Measurements from ENCODE around the gene USP34. TPM values are rescaled to one million over a fixed set of nuclear protein-coding genes. Genes with fewer than 3 reads are reported as not detected.

Gene USP34
- total RNA-seq, 2 experiments from 2014 or later: 80.4 to 84.7 TPM

DNA sequence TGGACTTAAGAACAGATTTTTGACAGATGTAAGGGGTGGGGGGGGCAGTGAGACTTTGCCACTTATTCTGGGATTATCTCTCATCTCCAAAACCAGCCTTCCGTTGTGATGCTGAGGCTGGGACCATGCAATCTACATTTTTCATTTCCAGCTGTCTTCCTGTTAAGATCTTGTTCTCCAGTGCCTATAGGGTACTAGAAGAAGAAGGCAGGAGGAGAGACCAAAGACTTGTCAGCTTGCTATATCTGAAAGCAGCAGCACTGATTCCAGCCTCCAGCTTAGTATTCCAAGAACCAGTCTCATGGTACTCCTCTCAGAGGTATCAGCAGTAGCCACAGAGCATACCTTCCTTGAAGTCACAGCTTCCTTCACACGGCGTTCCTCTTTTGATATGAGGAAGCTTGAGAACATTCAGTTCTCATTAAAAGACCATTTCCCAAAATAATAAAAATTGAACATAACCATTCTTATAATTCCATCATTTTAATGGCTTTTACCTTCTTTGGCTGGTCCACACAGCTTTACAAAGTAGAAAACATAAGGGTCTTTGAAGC, 49.8 kb downstream of the USP34 start:
- Mint-ChIP-seq H3K36me3 (ENCODE audit: low read depth) (peaks cover 3% of the 10 kb centered on the region), H3K27me3 (ENCODE audit: low read depth) (no peaks in the 10 kb centered on the region), H3K4me1 (ENCODE audit: low read depth) (peaks cover 50% of the 10 kb centered on the region), H3K9me3 (ENCODE audit: insufficient read depth) (no peaks in the 10 kb centered on the region), H3K27ac (no peak overlapping the region), H3K4me3 (no peak overlapping the region)
- DNase-seq (no peak), ATAC-seq (no peak)
- CTCF ChIA-PET: interaction anchor here (2.7 kb wide), 1 partner anchor 12 kb away, joined by 11 read pairs; no protein-coding TSS in a partner anchor
- POLR2A ChIA-PET: no interaction called here

DNA sequence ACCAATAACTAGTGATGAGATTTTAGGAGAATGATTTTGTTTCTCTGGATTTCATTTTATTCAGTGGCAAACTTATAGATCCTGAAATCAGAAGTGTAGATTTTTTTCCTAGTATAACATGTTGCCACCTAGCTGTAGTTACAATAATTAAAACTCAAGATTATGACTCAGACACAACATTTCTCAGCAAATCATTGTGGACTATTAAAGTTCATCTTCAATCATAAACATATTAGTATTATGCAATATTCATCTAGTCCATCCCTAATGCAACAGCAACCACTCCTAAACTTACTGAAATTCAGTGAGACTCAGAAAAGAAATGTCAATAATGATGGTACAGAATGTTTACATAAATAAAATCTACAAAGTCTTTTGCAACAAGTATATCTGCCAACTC, 51.3 kb downstream of the USP34 start:
- no peaks in the 10 kb centered on the region for H3K9me3 Mint-ChIP-seq (ENCODE audit: insufficient read depth)
- POLR2A ChIA-PET: interaction anchor here (1.1 kb wide), 1 partner anchor 47 kb away, joined by 6 read pairs; no protein-coding TSS in a partner anchor
- H3K4me1 Mint-ChIP-seq (ENCODE audit: low read depth): peaks cover 37% of the 10 kb centered on the region
- no peak overlapping the region for H3K4me3 Mint-ChIP-seq
- H3K27me3 Mint-ChIP-seq (ENCODE audit: low read depth): no peaks in the 10 kb centered on the region
- CTCF ChIA-PET: interaction anchor here (0.7 to 2.7 kb wide), 5 partner anchors 9 to 239 kb away, joined by 3 to 11 read pairs (median 3); no protein-coding TSS in a partner anchor
- DNase-seq: no peak
- no peak overlapping the region for H3K27ac Mint-ChIP-seq
- peak; percentile 19 for ATAC-seq
- H3K36me3 Mint-ChIP-seq (ENCODE audit: low read depth): peaks cover 3% of the 10 kb centered on the region

GRCh38 chr2:61419129-61419528, 51.8 kb downstream of the USP34 start:
- CTCF ChIA-PET: interaction anchor here (0.6 to 2.7 kb wide), 7 partner anchors 8 to 246 kb away, joined by 3 to 11 read pairs (median 4); no protein-coding TSS in a partner anchor
- DNase-seq (peak; percentile 65), ATAC-seq (peak; percentile 82)
- no peak overlapping the region for H3K4me3 Mint-ChIP-seq
- POLR2A ChIA-PET: interaction anchor here (1.1 kb wide), 1 partner anchor 47 kb away, joined by 6 read pairs; no protein-coding TSS in a partner anchor
- H3K36me3 Mint-ChIP-seq (ENCODE audit: low read depth): peaks cover 3% of the 10 kb centered on the region
- peaks cover 36% of the 10 kb centered on the region for H3K4me1 Mint-ChIP-seq (ENCODE audit: low read depth)
- no peaks in the 10 kb centered on the region for H3K9me3 Mint-ChIP-seq (ENCODE audit: insufficient read depth)
- H3K27me3 Mint-ChIP-seq (ENCODE audit: low read depth): no peaks in the 10 kb centered on the region
- H3K27ac Mint-ChIP-seq: no peak overlapping the region

DNA sequence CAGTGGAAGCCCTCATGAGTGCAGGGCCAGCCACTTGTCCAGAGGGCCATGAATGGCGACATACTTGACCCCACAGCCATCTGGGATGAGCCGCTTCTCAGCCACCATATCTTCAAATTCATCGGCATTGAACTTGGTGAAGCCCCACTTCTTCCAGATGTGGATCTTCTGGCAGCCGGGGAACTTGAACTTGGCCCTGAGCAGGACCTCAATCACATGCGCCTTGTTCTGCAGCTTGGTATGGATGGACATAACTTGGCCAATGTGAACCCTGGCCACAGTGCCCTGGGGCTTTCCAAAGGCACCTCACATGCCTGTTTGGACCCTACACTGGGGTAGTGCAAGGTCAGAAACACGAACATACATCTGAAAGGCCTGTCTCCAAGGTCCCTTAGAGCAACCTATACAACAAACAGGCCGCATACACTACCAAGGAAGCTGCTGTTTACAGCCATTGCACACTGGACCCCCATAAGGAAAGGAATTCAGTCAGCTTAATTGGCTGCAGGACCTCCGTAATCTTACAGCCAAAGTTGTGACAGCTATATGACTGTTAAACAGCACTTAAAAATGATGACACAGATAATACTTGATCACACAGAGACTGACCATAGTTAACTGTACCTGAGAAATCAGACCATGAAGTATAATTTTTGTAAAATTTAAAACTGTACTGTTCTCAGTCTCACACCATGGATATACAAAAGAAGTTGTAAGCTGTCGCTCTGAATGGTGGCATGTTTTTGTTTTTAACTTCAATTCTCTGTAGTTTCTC, 53.8 kb downstream of the USP34 start:
- Mint-ChIP-seq H3K27ac (no peak overlapping the region), H3K4me3 (no peak overlapping the region), H3K9me3 (ENCODE audit: insufficient read depth) (no peaks in the 10 kb centered on the region), H3K4me1 (ENCODE audit: low read depth) (peaks cover 30% of the 10 kb centered on the region), H3K27me3 (ENCODE audit: low read depth) (no peaks in the 10 kb centered on the region), H3K36me3 (ENCODE audit: low read depth) (peaks cover 3% of the 10 kb centered on the region)
- DNase-seq (no peak), ATAC-seq (no peak)
- ChIA-PET POLR2A (no interaction called here), CTCF (interaction anchor here (3.1 kb wide), 1 partner anchor 9 kb away, joined by 15 read pairs; no protein-coding TSS in a partner anchor)

- Mint-ChIP-seq H3K36me3 (ENCODE audit: low read depth) (peaks cover 10% of the 10 kb centered on the region), H3K4me3 (no peak overlapping the region), H3K27ac (no peak overlapping the region), H3K4me1 (ENCODE audit: low read depth) (peaks cover 31% of the 10 kb centered on the region), H3K9me3 (ENCODE audit: insufficient read depth) (no peaks in the 10 kb centered on the region), H3K27me3 (ENCODE audit: low read depth) (no peaks in the 10 kb centered on the region)
- no peak for DNase-seq
- ChIA-PET CTCF (interaction anchor here (3.1 kb wide), 1 partner anchor 11 kb away, joined by 15 read pairs; no protein-coding TSS in a partner anchor), POLR2A (no interaction called here)
- no peak for ATAC-seq
Measured at GRCh38 chr2:61415265-61415664, 55.6 kb downstream of the USP34 start.

DNA sequence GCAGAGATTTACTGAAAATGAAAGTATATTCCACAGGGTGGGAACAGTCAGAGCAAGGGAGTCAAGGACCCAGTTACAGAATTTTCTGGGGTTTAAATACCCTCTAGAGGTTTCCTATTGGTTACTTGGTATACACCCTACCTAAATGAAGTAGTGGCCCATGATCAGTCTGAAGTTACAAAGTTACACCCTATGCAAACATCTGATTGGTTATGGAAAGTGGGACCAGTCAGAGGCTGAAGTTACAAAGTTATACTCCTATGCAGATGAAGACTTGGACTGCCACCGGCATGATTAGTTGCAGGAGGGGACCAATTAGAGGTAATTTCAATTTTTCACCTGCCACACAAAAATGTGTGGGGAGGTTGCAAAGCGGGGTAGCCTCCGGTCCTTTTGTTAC, 56.2 kb downstream of the USP34 start:
- CTCF ChIA-PET: interaction anchor here (0.6 kb wide), 1 partner anchor 120 kb away, joined by 3 read pairs; no protein-coding TSS in a partner anchor
- H3K36me3 Mint-ChIP-seq (ENCODE audit: low read depth): peaks cover 12% of the 10 kb centered on the region
- H3K9me3 Mint-ChIP-seq (ENCODE audit: insufficient read depth): no peaks in the 10 kb centered on the region
- H3K4me1 Mint-ChIP-seq (ENCODE audit: low read depth): peaks cover 30% of the 10 kb centered on the region
- POLR2A ChIA-PET: no interaction called here
- no peak for ATAC-seq
- H3K27me3 Mint-ChIP-seq (ENCODE audit: low read depth): no peaks in the 10 kb centered on the region
- H3K4me3 Mint-ChIP-seq: no peak overlapping the region
- DNase-seq: no peak
- no peak overlapping the region for H3K27ac Mint-ChIP-seq

DNA sequence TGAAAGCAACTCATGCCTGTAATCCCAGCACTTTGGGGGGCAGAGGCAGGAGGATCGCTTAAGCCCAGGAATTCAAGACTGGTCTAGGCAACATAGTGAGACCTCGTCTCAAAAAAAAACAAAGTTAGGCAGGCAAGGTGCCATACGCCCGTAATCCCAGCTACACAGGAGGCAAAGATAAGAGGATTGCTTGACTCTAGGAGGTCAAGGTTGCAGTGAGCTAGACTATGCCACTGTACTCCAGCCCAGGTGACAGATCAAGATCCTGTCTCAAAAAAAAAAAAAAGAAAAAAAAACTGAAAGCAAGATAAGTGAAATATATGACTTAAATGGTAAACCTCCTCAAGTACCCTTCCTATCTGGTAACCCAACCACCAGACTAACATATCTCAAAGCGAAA, 59.8 kb downstream of the USP34 start:
- ATAC-seq: no peak
- H3K4me1 Mint-ChIP-seq (ENCODE audit: low read depth): peaks cover 17% of the 10 kb centered on the region
- POLR2A ChIA-PET: no interaction called here
- CTCF ChIA-PET: interaction anchor here (1.3 kb wide), 1 partner anchor 9 kb away, joined by 4 read pairs; no protein-coding TSS in a partner anchor
- no peak overlapping the region for H3K27ac Mint-ChIP-seq
- no peak for DNase-seq
- H3K36me3 Mint-ChIP-seq (ENCODE audit: low read depth): peaks cover 11% of the 10 kb centered on the region
- H3K4me3 Mint-ChIP-seq: no peak overlapping the region
- no peaks in the 10 kb centered on the region for H3K27me3 Mint-ChIP-seq (ENCODE audit: low read depth)
- H3K9me3 Mint-ChIP-seq (ENCODE audit: insufficient read depth): no peaks in the 10 kb centered on the region

DNA sequence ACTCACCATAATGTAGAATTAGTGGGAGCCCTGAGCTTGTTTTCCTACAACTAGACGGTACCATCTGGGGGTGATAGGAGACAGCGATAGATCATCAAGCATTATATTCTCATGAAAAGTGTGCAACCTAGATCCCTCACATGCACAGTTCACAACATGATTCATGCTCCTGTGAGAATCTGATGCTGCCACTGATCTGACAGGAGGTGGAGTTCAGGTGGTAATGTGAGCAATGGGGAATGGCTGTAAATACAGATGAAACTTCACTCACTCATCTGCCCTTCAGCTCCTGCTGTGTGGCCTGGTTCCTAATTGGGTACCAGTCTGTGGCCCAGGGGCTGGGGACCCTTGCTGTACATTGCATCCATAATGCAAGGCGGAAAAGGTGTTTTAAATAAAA, 60.7 kb downstream of the USP34 start:
- no peaks in the 10 kb centered on the region for H3K27me3 Mint-ChIP-seq (ENCODE audit: low read depth)
- no peaks in the 10 kb centered on the region for H3K9me3 Mint-ChIP-seq (ENCODE audit: insufficient read depth)
- H3K4me3 Mint-ChIP-seq: no peak overlapping the region
- H3K4me1 Mint-ChIP-seq (ENCODE audit: low read depth): peaks cover 17% of the 10 kb centered on the region
- ChIA-PET POLR2A (no interaction called here), CTCF (interaction anchor here (0.6 to 1.3 kb wide), 2 partner anchors 10 to 72 kb away, joined by 3 to 4 read pairs; no protein-coding TSS in a partner anchor)
- H3K27ac Mint-ChIP-seq: no peak overlapping the region
- ATAC-seq (no peak), DNase-seq (no peak)
- peaks cover 18% of the 10 kb centered on the region for H3K36me3 Mint-ChIP-seq (ENCODE audit: low read depth)

DNA sequence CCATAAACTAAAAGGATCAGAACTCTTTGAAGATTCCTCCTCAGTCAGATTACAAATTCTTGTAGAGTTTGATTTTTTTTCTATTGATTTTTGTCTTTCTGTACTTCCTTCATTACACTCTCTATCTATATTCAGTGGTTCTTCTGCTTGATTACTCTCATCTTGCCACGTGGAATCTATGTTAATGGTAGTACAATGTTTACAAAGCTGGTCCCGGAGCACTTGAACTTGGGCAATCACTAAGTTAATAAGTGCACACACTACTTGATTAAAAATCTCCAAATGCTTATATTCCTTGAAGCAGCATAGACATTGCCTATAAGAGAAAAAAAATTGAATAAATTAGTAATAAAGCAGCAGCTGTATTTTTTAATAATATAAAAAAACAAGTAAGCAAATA, 65.1 kb downstream of the USP34 start:
- H3K27me3 Mint-ChIP-seq (ENCODE audit: low read depth): no peaks in the 10 kb centered on the region
- H3K4me3 Mint-ChIP-seq: no peak overlapping the region
- H3K9me3 Mint-ChIP-seq (ENCODE audit: insufficient read depth): no peaks in the 10 kb centered on the region
- H3K27ac Mint-ChIP-seq: no peak overlapping the region
- no peak for DNase-seq
- peaks cover 6% of the 10 kb centered on the region for H3K4me1 Mint-ChIP-seq (ENCODE audit: low read depth)
- ChIA-PET POLR2A (no interaction called here), CTCF (interaction anchor here (1.6 kb wide), 1 partner anchor 20 kb away, joined by 6 read pairs; no protein-coding TSS in a partner anchor)
- H3K36me3 Mint-ChIP-seq (ENCODE audit: low read depth): peaks cover 22% of the 10 kb centered on the region
- ATAC-seq: no peak

DNA sequence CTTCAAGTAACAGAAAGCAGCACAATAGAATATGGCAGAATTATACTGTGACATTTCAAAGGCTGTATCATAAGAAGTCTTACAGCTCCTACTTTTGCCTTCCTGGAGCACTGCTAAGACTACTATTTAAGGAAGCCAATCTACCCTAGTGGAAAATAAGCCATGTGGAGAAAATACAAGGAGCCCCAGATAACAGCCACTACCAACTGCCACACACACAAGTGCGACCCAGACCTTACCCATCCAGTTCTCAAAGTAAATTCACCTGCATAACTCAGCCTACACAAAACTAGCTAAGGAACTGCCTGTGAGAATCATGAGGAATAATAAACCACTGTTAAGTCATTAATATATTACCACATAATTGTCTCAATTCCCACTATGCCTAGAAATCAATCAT, 66.4 kb downstream of the USP34 start:
- ChIA-PET POLR2A (interaction anchor here (0.6 kb wide), 1 partner anchor 459 kb away, joined by 3 read pairs; no protein-coding TSS in a partner anchor), CTCF (interaction anchor here (0.6 to 1.2 kb wide), 4 partner anchors 14 to 87 kb away, joined by 3 to 4 read pairs (median 4); no protein-coding TSS in a partner anchor)
- ATAC-seq: no peak
- H3K9me3 Mint-ChIP-seq (ENCODE audit: insufficient read depth): no peaks in the 10 kb centered on the region
- H3K36me3 Mint-ChIP-seq (ENCODE audit: low read depth): peaks cover 19% of the 10 kb centered on the region
- H3K27ac Mint-ChIP-seq: no peak overlapping the region
- no peaks in the 10 kb centered on the region for H3K27me3 Mint-ChIP-seq (ENCODE audit: low read depth)
- H3K4me1 Mint-ChIP-seq (ENCODE audit: low read depth): no peaks in the 10 kb centered on the region
- no peak for DNase-seq
- H3K4me3 Mint-ChIP-seq: no peak overlapping the region

GRCh38 chr2:61398413-61398812, 72.5 kb downstream of the USP34 start:
- H3K4me3 Mint-ChIP-seq: no peak overlapping the region

GRCh38 chr2:61396005-61396404, 74.9 kb downstream of the USP34 start:
- POLR2A ChIA-PET: no interaction called here

More at GRCh38 chr2:61398413-61398812, 72.5 kb downstream of the USP34 start:
- H3K36me3 Mint-ChIP-seq (ENCODE audit: low read depth): peaks cover 11% of the 10 kb centered on the region
- no peak overlapping the region for H3K27ac Mint-ChIP-seq
- no peaks in the 10 kb centered on the region for H3K27me3 Mint-ChIP-seq (ENCODE audit: low read depth)
- CTCF ChIA-PET: interaction anchor here (1.1 kb wide), 1 partner anchor 28 kb away, joined by 4 read pairs; no protein-coding TSS in a partner anchor
- ATAC-seq (no peak), DNase-seq (no peak)
- POLR2A ChIA-PET: interaction anchor here (0.7 kb wide), 1 partner anchor 220 kb away, joined by 4 read pairs; no protein-coding TSS in a partner anchor
- no peaks in the 10 kb centered on the region for H3K4me1 Mint-ChIP-seq (ENCODE audit: low read depth)
- no peaks in the 10 kb centered on the region for H3K9me3 Mint-ChIP-seq (ENCODE audit: insufficient read depth)

More at GRCh38 chr2:61396005-61396404, 74.9 kb downstream of the USP34 start:
- ATAC-seq: no peak
- Mint-ChIP-seq H3K4me1 (ENCODE audit: low read depth) (no peaks in the 10 kb centered on the region), H3K27me3 (ENCODE audit: low read depth) (no peaks in the 10 kb centered on the region), H3K36me3 (ENCODE audit: low read depth) (peaks cover 16% of the 10 kb centered on the region), H3K9me3 (ENCODE audit: insufficient read depth) (no peaks in the 10 kb centered on the region), H3K4me3 (no peak overlapping the region), H3K27ac (no peak overlapping the region)
- CTCF ChIA-PET: no interaction called here
- DNase-seq: no peak
